Astrocyte of the cerebellum (primary cell): ENCODE measurements around the gene TLR8.

Source experiments
- DNase-seq: peaks from one replicate; pipeline ENCODE4 v3.0.0-alpha.2; 2011; ENCODE audit warnings: low read depth
- H3K4me3 ChIP-seq: 2 replicates; pipeline ENCODE4 v1.5.1; 2011; ENCODE audit warnings: mild to moderate bottlenecking, low read depth, low read length, moderate library complexity
- CTCF ChIP-seq: IDR thresholded peaks from 2 replicates; pipeline ENCODE4 v1.5.1; 2012; ENCODE audit warnings: low read length, low read depth, moderate library complexity, mild to moderate bottlenecking; ENCODE audit errors: missing control alignments
- in situ Hi-C: cut with HindIII; loops from 2 replicates; pipeline ENCODE4 v1.10.0; 2017; ENCODE audit warnings: low sequenced_read_pairs

The TLR8 gene

GRCh38 chrX:12903646-12904045, 2.8 kb upstream of the TLR8 start:
- in situ Hi-C loops, result no loop called here
- no peak for DNase-seq
- no peak for TF ChIP-seq CTCF
- H3K4me3 ChIP-seq, result no peak overlapping the region

- in situ Hi-C loops, result no loop called here
- no peak for TF ChIP-seq CTCF
- no peak for DNase-seq
- no peak overlapping the region for H3K4me3 ChIP-seq
These were observed 4.2 kb downstream of the TLR8 start for GRCh38 chrX:12910423-12911121.

DNA sequence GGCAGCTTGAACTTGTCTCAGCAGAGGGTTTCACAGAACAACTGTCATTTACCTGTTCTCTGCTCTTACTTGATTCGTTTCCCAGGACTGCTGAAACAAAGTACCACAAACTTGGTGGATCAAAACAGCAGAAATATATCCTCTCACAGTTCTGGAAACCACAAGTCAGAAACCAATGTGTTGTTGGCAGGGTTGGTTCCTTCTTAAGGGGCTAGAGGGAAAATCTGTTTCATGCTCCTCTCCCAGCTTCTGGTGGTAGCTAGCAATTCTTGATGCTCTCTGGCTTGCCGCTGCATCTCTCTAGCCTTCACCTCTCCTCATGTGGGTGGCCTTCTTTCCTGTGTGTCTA, 4.7 kb downstream of the TLR8 start:
- no peak for DNase-seq
- in situ Hi-C loops, result no loop called here
- no peak for TF ChIP-seq CTCF
- H3K4me3 ChIP-seq, result no peak overlapping the region

GRCh38 chrX:12912791-12913482, 6.5 kb downstream of the TLR8 start:
- in situ Hi-C loops, result no loop called here
- no peak overlapping the region for H3K4me3 ChIP-seq
- no peak for DNase-seq
- TF ChIP-seq CTCF, result no peak

DNA sequence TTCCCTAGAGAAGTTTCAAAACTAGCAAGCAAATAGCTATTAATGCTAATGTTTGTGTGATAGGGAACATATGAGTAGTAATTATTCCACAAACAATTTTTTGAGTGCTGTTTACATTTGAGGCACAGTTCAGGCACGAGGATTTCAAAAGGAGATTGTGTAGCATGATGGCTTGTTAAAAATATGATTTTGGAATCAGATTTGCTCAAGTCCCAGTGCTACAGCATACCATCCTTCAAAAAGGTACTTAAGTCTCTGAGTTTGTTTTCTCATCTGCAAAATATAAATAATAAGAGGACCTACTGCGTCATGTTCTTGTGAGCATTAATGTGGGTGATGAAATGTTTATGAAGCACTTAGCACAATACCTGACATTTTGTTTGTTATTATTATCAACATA, 11.3 kb downstream of the TLR8 start:
- in situ Hi-C loops, result no loop called here
- no peak for TF ChIP-seq CTCF
- no peak overlapping the region for H3K4me3 ChIP-seq
- no peak for DNase-seq

DNA sequence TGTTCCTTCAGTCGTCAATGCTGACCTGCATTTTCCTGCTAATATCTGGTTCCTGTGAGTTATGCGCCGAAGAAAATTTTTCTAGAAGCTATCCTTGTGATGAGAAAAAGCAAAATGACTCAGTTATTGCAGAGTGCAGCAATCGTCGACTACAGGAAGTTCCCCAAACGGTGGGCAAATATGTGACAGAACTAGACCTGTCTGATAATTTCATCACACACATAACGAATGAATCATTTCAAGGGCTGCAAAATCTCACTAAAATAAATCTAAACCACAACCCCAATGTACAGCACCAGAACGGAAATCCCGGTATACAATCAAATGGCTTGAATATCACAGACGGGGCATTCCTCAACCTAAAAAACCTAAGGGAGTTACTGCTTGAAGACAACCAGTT, 12.6 kb downstream of the TLR8 start:
- TF ChIP-seq CTCF, result no peak

More for the DNA sequence above, 12.6 kb downstream of the TLR8 start:
- in situ Hi-C loops, result no loop called here
- no peak overlapping the region for H3K4me3 ChIP-seq
- no peak for DNase-seq
